HG03354 (cell line): ENCODE measurements around the gene MRPL53.

ENCODE experiments used
- ATAC-seq: cut with Tn5 transposase; IDR thresholded peaks from one replicate; pipeline ENCODE4 v1.9.1; 2021; ENCODE audit warnings: mild to moderate bottlenecking; ENCODE audit not compliant: unreplicated experiment, poor library complexity, severe bottlenecking

The MRPL53 gene

GRCh38 chr2:74472086-74472944 lies at the start of gene MRPL53:
Gene MRPL53, minus strand, starts transcription at chr2:74472680. Its CDS starts 20 bp downstream, at chr2:74472660.
- peak; percentile 95 for ATAC-seq

- ATAC-seq: no peak
These were observed 44.2 kb upstream of the MRPL53 start for GRCh38 chr2:74516650-74517049.

GRCh38 chr2:74515981-74516633 lies 43.6 kb upstream of the MRPL53 start:
- ATAC-seq: peak; percentile 65

- no peak for ATAC-seq
These were observed 42.9 kb upstream of the MRPL53 start for GRCh38 chr2:74515271-74515980.

- ATAC-seq: no peak
These were observed 42.1 kb upstream of the MRPL53 start, which contains the start of gene TLX2 for GRCh38 chr2:74514368-74515270. Gene TLX2, plus strand, starts transcription at chr2:74514450. Its CDS starts 357 bp downstream, at chr2:74514807.

GRCh38 chr2:74513605-74514367 lies 41.3 kb upstream of the MRPL53 start:
- no peak for ATAC-seq

GRCh38 chr2:74512744-74513604 lies 40.5 kb upstream of the MRPL53 start:
- ATAC-seq: no peak

GRCh38 chr2:74511104-74511989 lies 38.9 kb upstream of the MRPL53 start:
- ATAC-seq: no peak

- ATAC-seq: no peak
These were observed 37.8 kb upstream of the MRPL53 start for GRCh38 chr2:74510272-74510671.

- peak; percentile 3 for ATAC-seq
These were observed 35.5 kb upstream of the MRPL53 start for GRCh38 chr2:74507926-74508520.

- peak; percentile 90 for ATAC-seq
These were observed 34.9 kb upstream of the MRPL53 start, which contains the start of gene PCGF1 for GRCh38 chr2:74507145-74507925. Gene PCGF1, minus strand, starts transcription at chr2:74507695. Its CDS starts 27 bp downstream, at chr2:74507668.

- no peak for ATAC-seq
These were observed 33.2 kb upstream of the MRPL53 start for GRCh38 chr2:74505448-74506246.

GRCh38 chr2:74504591-74504990 lies 32.1 kb upstream of the MRPL53 start:
- no peak for ATAC-seq

- no peak for ATAC-seq
These were observed 31.3 kb upstream of the MRPL53 start for GRCh38 chr2:74503506-74504475.
